Neural cell (in vitro differentiated cells): Measurements from ENCODE around the gene OR4D11. TPM values are rescaled to one million over a fixed set of nuclear protein-coding genes. Genes with fewer than 3 reads are reported as not detected.

Experiments used
- H2AFZ ChIP-seq: fragments of 200-600, 300-800 bp; sonication (generic), shearing (Covaris generic); 2 replicates; pipeline ENCODE4 v1.6.0; 2014; ENCODE audit warnings: low read depth, mild to moderate bottlenecking, antibody characterized with exemption, low read length, moderate library complexity
- H3F3A ChIP-seq: fragments of 200-600 bp; shearing (Covaris generic); 2 replicates; pipeline ENCODE4 v1.6.1; 2016; ENCODE audit warnings: mild to moderate bottlenecking, moderate library complexity, mixed read lengths, antibody characterized with exemption, low read length; ENCODE audit not compliant: insufficient read depth, poor library complexity, severe bottlenecking
- H3K27ac ChIP-seq: fragments of 200-600, 300-800 bp; sonication (generic), shearing (Covaris generic); 2 replicates; pipeline ENCODE4 v1.5.1; 2014; ENCODE audit warnings: mild to moderate bottlenecking, low read length, moderate library complexity
- H3K27me3 ChIP-seq: fragments of 300-800, 200-600 bp; sonication (generic), shearing (Covaris generic); 2 replicates; pipeline ENCODE4 v1.6.0; 2014; ENCODE audit warnings: mild to moderate bottlenecking, low read depth, low read length, moderate library complexity; ENCODE audit not compliant: insufficient read depth
- H3K36me3 ChIP-seq: fragments of 300-800, 200-600 bp; sonication (generic), shearing (Covaris generic); 2 replicates; pipeline ENCODE4 v1.5.1; 2014; ENCODE audit warnings: mild to moderate bottlenecking, antibody characterized with exemption, low read length, moderate library complexity; ENCODE audit not compliant: insufficient read depth
- H3K4me2 ChIP-seq: fragments of 300-800, 200-600 bp; sonication (generic), shearing (Covaris generic); 2 replicates; pipeline ENCODE4 v1.6.0; 2014; ENCODE audit warnings: mild to moderate bottlenecking, low read length
- H3K4me3 ChIP-seq: fragments of 300-800, 200-600 bp; sonication (generic), shearing (Covaris generic); 2 replicates; pipeline ENCODE4 v1.5.1; 2014; ENCODE audit warnings: mild to moderate bottlenecking, low read length, moderate library complexity
- H3K79me2 ChIP-seq: fragments of 200-600 bp; shearing (Covaris generic); replicated peaks from 2 replicates; pipeline ENCODE4 v1.6.0; 2014; ENCODE audit warnings: mild to moderate bottlenecking, low read length, moderate library complexity; ENCODE audit not compliant: insufficient read depth
- H3K9ac ChIP-seq: fragments of 300-800, 200-600 bp; sonication (generic), shearing (Covaris generic); 2 replicates; pipeline ENCODE4 v1.6.1; 2016; ENCODE audit warnings: mild to moderate bottlenecking, low read length, mixed read lengths
- H3K9me2 ChIP-seq: fragments of 200-600 bp; shearing (Covaris generic); 2 replicates; pipeline ENCODE4 v1.6.1; 2016; ENCODE audit warnings: mild to moderate bottlenecking, low read length, mixed read lengths; ENCODE audit not compliant: insufficient read depth
- H3K9me3 ChIP-seq: fragments of 200-600, 300-800 bp; sonication (generic), shearing (Covaris generic); 2 replicates; pipeline ENCODE4 v1.6.1; 2016; ENCODE audit warnings: mild to moderate bottlenecking, mixed run types, low read length, moderate library complexity, mixed read lengths
- H4K20me1 ChIP-seq: fragments of 200-600 bp; shearing (Covaris generic); 2 replicates; pipeline ENCODE4 v1.6.1; 2016; ENCODE audit warnings: mild to moderate bottlenecking, mixed run types; ENCODE audit not compliant: insufficient read depth
- CTCF ChIP-seq: fragments of 450-650 bp; IDR thresholded peaks from 2 replicates; pipeline ENCODE4 v1.5.1; 2014; ENCODE audit warnings: antibody characterized with exemption, mild to moderate bottlenecking, moderate library complexity; ENCODE audit not compliant: poor library complexity, severe bottlenecking
- EP300 ChIP-seq: fragments of 450-650 bp; conservative IDR thresholded peaks from 2 replicates; pipeline ENCODE4 v1.6.1; 2014; ENCODE audit warnings: antibody characterized with exemption, mild to moderate bottlenecking, moderate library complexity; ENCODE audit not compliant: poor library complexity, severe bottlenecking
- EZH2 ChIP-seq: fragments of 200-600, 300-800 bp; shearing (Covaris generic), sonication (generic); IDR thresholded peaks from 2 replicates; pipeline ENCODE4 v1.6.1; 2014; ENCODE audit warnings: antibody characterized with exemption, low read length, borderline replicate concordance, mild to moderate bottlenecking; ENCODE audit not compliant: insufficient read depth, poor library complexity, severe bottlenecking
- MXI1 ChIP-seq: fragments of 450-650 bp; conservative IDR thresholded peaks from 2 replicates; pipeline ENCODE4 v1.6.1; 2014; ENCODE audit warnings: antibody characterized with exemption, mild to moderate bottlenecking; ENCODE audit not compliant: poor library complexity, severe bottlenecking
- POLR2AphosphoS5 ChIP-seq: IDR thresholded peaks from 2 replicates; pipeline ENCODE4 v1.6.1; 2012
- RAD21 ChIP-seq: fragments of 450-650 bp; conservative IDR thresholded peaks from 2 replicates; pipeline ENCODE4 v1.6.1; 2014; ENCODE audit warnings: antibody characterized with exemption, mild to moderate bottlenecking, moderate library complexity
- SMC3 ChIP-seq: fragments of 450-650 bp; conservative IDR thresholded peaks from 2 replicates; pipeline ENCODE4 v1.6.1; 2014; ENCODE audit warnings: antibody characterized with exemption, mild to moderate bottlenecking, moderate library complexity; ENCODE audit not compliant: poor library complexity
- TAF1 ChIP-seq: IDR thresholded peaks from 2 replicates; pipeline ENCODE4 v1.6.1; 2012; ENCODE audit warnings: low read depth
- polyA minus RNA-seq: library from RNA; depleted of rRNA, polyadenylated mRNA; stranded (reverse); fragments of >200 nt; gene quantifications from 2 replicates; pipeline ENCODE4 v1.2.3, GENCODE V29; 2014
- polyA plus RNA-seq: library from polyadenylated mRNA; depleted of rRNA; stranded (reverse); fragments of >200 nt; gene quantifications from 2 replicates; pipeline ENCODE4 v1.2.3, GENCODE V29; 2014
- TF ChIP-seq, protein P1 (sequence below): IDR thresholded peaks from 2 replicates; pipeline ENCODE4 v1.6.1; 2012; ENCODE audit warnings: borderline replicate concordance

Gene OR4D11
- polyA plus RNA-seq (1.6 TPM in 1 of 2 replicates, not detected in the other), polyA minus RNA-seq (not detected in 2 replicates)

DNA sequence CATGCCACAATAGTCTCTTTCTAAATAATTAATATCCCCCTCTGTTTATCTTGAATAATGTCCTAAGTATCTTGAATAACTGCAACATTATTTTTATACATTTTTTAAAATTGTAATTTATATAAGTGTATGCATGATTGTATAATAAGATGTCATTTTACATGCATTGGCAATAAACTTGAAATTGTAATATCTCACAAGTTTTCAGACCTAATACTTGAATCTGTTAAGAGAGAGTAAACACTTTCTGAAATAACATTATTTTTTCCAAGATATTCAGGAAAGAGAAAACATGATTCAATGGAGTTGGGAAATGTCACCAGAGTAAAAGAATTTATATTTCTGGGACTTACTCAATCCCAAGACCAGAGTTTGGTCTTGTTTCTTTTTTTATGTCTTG is at the start of gene OR4D11:
TSS of gene OR4D11 (plus strand) at position 301 of the 400 bp plus-strand sequence. CDS start at position 301, 0 bp downstream.
- no peaks in the 10 kb centered on the region for H3K79me2 ChIP-seq
- H2AFZ ChIP-seq: no peak within 1 kb of the TSS
- H3K27me3 ChIP-seq: no peaks in the 10 kb centered on the region
- no peaks in the 10 kb centered on the region for H3K9me2 ChIP-seq
- H3F3A ChIP-seq: no peaks in the 10 kb centered on the region
- no peaks in the 10 kb centered on the region for H3K36me3 ChIP-seq
- H3K4me2 ChIP-seq: no peak within 1 kb of the TSS
- no peak within 1 kb of the TSS for H3K4me3 ChIP-seq
- no peaks in the 10 kb centered on the region for H3K9me3 ChIP-seq
- no peak for TF ChIP-seq MXI1
- TF ChIP-seq EZH2: no peak
- TF ChIP-seq CTCF: no peak
- TF ChIP-seq, protein P1, sequence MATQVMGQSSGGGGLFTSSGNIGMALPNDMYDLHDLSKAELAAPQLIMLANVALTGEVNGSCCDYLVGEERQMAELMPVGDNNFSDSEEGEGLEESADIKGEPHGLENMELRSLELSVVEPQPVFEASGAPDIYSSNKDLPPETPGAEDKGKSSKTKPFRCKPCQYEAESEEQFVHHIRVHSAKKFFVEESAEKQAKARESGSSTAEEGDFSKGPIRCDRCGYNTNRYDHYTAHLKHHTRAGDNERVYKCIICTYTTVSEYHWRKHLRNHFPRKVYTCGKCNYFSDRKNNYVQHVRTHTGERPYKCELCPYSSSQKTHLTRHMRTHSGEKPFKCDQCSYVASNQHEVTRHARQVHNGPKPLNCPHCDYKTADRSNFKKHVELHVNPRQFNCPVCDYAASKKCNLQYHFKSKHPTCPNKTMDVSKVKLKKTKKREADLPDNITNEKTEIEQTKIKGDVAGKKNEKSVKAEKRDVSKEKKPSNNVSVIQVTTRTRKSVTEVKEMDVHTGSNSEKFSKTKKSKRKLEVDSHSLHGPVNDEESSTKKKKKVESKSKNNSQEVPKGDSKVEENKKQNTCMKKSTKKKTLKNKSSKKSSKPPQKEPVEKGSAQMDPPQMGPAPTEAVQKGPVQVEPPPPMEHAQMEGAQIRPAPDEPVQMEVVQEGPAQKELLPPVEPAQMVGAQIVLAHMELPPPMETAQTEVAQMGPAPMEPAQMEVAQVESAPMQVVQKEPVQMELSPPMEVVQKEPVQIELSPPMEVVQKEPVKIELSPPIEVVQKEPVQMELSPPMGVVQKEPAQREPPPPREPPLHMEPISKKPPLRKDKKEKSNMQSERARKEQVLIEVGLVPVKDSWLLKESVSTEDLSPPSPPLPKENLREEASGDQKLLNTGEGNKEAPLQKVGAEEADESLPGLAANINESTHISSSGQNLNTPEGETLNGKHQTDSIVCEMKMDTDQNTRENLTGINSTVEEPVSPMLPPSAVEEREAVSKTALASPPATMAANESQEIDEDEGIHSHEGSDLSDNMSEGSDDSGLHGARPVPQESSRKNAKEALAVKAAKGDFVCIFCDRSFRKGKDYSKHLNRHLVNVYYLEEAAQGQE: no peak
- TF ChIP-seq POLR2AphosphoS5: no peak
- TF ChIP-seq SMC3: no peak
- TF ChIP-seq TAF1: no peak
- no peak for TF ChIP-seq RAD21
- no peak for TF ChIP-seq EP300
- no peak within 1 kb of the TSS for H3K9ac ChIP-seq
- H3K27ac ChIP-seq: no peak within 1 kb of the TSS
- H4K20me1 ChIP-seq: no peaks in the 10 kb centered on the region

DNA sequence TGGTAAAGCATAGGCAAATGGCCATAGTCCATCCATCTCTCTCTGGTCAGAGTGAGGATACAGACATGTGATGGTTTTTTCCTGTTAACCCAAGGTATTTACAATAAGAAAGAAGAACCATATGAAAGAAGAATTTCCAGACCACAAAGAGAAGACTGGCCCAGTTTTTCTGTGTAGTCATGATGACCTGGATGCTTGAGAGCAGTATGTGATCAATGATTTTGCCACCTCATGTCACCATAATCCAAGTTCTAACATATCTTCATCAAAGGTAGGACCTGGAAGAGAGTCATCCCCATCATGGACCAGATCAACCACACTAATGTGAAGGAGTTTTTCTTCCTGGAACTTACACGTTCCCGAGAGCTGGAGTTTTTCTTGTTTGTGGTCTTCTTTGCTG is 46.7 kb upstream of the OR4D11 start, which contains the start of gene OR4D6:
TSS of gene OR4D6 (plus strand) at position 301 of the 400 bp plus-strand sequence. CDS start at position 301, 0 bp downstream.
- H3K79me2 ChIP-seq: no peaks in the 10 kb centered on the region
- no peak within 1 kb of the TSS for H3K9ac ChIP-seq
- H3K4me3 ChIP-seq: no peak within 1 kb of the TSS
- no peaks in the 10 kb centered on the region for H3K27me3 ChIP-seq
- H3K9me2 ChIP-seq: no peaks in the 10 kb centered on the region
- H2AFZ ChIP-seq: no peak within 1 kb of the TSS
- TF ChIP-seq MXI1: no peak
- TF ChIP-seq EP300: no peak
- TF ChIP-seq EZH2: no peak
- TF ChIP-seq CTCF: no peak
- no peak for TF ChIP-seq SMC3
- no peak for TF ChIP-seq RAD21
- no peak for TF ChIP-seq TAF1
- TF ChIP-seq, protein P1: no peak
- no peak for TF ChIP-seq POLR2AphosphoS5
- H3K27ac ChIP-seq: no peak within 1 kb of the TSS
- H3K36me3 ChIP-seq: no peaks in the 10 kb centered on the region
- no peaks in the 10 kb centered on the region for H3K9me3 ChIP-seq
- H3K4me2 ChIP-seq: no peak within 1 kb of the TSS
- H3F3A ChIP-seq: no peaks in the 10 kb centered on the region
- H4K20me1 ChIP-seq: no peaks in the 10 kb centered on the region
